ENCODE data around the gene ANXA5.

Gene ANXA5

DNA sequence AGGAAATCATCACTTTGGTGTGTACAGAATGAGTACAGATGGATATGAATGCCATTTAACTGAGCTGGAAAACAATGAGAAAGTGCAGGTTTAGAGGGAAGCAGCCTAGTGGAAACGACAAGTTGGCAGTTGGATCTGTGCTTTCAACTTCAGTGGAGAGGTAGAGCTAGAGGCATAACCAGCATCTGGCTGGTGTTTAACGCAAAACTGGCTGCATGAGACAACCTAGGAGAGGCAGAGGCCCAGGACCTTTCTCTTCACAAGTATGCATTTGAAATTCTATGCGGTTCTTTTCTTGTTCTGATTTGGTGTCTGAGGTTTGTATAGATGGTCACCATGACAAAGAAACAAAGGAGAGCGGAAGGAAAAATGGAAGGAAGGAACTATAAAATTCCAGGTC is 63.1 kb downstream of the ANXA5 start:
- no peak for DNase-seq

GRCh38 chr4:121632636-121633035 is 64.1 kb downstream of the ANXA5 start:
- no peak for DNase-seq
